Activated naive CD4-positive, alpha-beta T cell treated with anti-CD3 and anti-CD28 coated beads, Interleukin-2, amount 50 U/mL, for 16 hours (primary cell): Measurements from ENCODE around the gene CXCR5.

Source experiments
- DNase-seq: peaks from one replicate; pipeline ENCODE4 v3.0.0-alpha.2; 2020

CXCR5 gene

DNA sequence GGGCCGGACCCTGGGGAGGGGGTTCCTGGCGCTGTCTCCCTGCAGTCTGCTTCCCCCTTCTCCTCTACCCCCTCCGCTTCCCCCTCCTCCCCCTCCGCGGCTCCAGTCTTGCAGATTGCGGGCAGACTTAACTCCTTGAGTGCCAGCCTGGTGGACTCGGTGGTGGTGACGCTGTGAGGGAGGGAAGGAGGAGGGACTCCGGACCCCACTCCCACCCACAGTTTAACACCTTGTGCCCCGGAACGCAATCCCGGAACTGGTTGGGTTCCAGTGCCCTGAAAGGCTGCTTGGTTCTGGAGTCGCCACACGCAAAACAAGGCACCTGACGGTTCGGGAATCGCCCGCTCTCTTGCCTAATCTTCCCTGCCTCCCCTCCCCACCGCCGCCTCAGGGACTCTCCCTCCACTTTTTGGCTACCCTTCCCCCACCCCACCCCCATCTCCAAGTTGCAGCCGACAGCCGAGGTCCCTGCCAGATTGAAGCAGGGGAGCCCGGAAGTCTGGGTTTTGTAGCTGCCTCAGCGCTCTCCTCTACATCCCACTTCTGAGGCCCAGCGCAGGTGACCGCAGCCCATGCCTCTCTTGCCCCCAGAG is 45.9 kb downstream of the CXCR5 start:
- DNase-seq: peak; percentile 81

- peak; percentile 85 for DNase-seq
Measured at GRCh38 chr11:118930094-118930712, 46.5 kb downstream of the CXCR5 start.

GRCh38 chr11:118931571-118931970 is 47.9 kb downstream of the CXCR5 start:
- no peak for DNase-seq

- no peak for DNase-seq
Measured at GRCh38 chr11:118933486-118933885, 49.8 kb downstream of the CXCR5 start.

DNA sequence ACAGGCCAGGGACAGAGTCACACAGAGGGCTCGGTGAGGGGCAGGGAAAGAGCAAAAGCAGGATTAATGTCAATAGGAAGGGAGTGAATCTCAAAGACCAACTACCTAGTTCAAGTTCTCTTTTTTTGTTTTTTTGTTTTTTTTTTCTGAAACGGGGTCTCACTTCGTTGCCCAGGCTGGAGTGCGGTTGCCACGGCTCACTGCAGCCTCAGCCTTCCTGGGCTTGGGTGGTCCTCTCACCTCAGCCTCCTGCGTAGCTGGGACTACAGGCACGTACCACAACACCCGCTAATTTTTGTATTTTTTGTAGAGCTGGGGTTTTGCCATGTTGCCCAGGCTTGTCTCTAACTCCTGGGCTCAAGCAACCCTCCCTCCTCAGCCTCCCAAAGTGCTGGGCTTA is 51.7 kb downstream of the CXCR5 start:
- DNase-seq: no peak

DNA sequence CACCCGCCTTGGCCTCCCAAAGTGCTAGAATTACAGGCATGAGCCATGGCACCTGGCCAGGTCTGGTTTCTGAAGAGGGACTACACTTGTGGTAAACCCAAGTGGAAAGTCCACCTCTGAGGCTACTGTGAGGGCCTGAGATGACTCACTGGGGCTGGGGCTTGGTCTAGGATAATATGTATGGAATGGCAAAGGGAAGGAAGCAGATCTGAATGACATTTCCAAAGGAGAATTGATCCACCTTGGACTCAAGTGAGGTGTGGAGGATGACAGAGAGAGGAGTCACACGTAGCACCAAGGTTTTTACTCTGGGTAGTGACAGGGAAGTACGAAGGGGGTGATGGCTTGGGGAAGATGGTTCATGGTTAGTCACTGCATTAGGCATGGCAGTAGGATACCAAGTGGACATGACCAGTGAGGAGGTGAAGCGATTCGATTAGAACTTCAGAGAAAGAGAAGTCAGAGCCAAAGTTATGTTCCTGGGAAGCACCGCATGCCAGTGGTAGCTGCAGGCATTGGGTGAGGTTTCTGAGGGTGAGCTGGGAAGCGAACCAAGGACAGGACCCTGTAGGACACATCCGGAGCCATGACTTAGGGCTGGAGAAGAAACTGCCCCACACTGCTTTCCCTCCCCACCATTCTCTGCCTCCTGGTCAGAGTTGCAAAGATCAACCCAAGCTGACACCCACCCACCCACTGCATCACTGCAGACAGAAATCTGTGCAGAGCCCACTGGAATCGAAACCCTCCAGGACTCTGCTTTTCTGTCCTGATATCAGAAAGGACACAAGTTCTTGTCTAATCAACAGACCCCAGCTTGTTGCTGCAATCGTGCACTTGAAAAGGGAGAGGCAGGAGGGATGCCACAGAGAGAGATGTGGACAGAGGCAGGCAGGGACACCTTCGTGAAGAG is 55.1 kb downstream of the CXCR5 start:
- DNase-seq: no peak

DNA sequence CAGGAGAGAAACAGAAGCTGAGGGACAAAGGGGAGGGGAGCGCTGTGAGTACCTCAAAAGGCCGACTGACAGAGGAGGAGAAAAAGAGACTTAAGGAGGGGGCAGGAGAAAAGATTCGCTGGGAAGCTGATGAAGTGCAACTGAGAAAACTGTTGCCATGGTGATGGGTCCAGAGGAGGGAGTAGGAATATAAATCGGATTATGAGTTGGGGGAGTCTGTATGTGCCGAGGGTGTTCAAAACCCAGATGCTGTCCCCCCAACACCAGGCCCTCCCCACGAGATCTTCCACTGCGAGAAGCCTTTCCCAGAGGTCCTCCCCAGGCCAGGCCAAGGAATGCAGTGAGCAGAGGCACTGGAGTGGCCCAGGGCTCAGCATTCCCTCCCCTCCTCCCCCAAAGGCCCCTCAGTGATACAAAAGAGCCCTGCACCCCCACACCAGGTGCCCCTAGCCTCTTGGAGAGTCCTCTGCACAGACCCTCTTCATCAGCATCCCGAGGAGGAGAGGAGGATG is 55.8 kb downstream of the CXCR5 start:
- no peak for DNase-seq

DNA sequence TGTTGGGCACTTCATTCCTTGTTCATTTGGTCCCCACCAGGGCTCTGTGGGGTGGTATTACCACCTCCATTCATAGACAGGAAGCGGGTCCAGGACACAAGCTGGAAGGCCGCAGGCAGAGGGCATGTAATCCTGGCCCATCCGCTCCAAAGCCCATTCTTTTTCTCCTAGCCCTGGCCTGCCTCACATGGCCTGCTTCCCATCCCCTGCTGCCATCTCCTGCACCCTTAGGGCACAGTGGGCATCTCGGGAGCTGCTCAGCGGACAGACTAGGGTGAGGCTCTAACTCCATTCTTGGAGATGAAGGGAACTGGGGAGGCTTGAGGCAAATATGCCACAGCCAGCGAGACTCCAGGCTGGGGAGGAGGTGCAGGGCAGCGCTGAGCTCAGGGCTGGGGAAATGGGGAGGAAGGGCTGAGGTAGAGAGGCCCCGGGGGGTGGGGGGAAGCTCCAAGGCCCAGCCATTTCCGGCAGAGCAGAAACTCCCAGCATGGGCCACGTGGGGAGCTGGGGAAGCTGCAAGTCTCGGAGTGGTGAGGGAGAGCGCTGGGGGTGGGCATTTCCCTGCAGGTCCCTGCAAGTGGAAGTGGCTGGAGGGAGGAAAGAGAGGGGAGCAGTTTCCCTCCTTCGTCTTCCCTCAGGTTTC is 56.4 kb downstream of the CXCR5 start:
- peak; percentile 69 for DNase-seq

GRCh38 chr11:118947091-118947490 is 63.4 kb downstream of the CXCR5 start:
- no peak for DNase-seq
